OCI-LY7 (cell line): ENCODE data around the gene SNCAIP. TPM values are rescaled to one million over a fixed set of nuclear protein-coding genes. Genes with fewer than 3 reads are reported as not detected.

Experiments
- BruUV-seq: library from RNA; stranded (reverse); fragments of 400-500 nt; replicated peaks from 2 replicates; lab custom pipeline; 2021; lab: Mats Ljungman, UMichigan
- CTCF ChIA-PET: fragments of 300-600 bp; sonication (Branson Sonifier 250); formaldehyde crosslinking; loops from one replicate; lab custom pipeline; 2022; ENCODE audit warnings: antibody characterized with exemption; ENCODE audit not compliant: unreplicated experiment; lab: Charles Lee
- POLR2A ChIA-PET: fragments of 300-600 bp; sonication (Branson Sonifier 250); formaldehyde crosslinking; loops from one replicate; lab custom pipeline; 2022; ENCODE audit warnings: antibody characterized with exemption; lab: Charles Lee
- DNase-seq: peaks from one replicate; pipeline ENCODE4 v3.0.0-alpha.2; 2015; ENCODE audit warnings: low spot score
- H2AFZ ChIP-seq: fragments of 200-600 bp; sonication (generic), shearing (Covaris generic); 2 replicates; pipeline ENCODE4 v1.6.1; 2014; ENCODE audit warnings: mild to moderate bottlenecking, antibody characterized with exemption, low read length, moderate library complexity
- H3K27ac ChIP-seq: fragments of 200-600 bp; sonication (generic); 2 replicates; pipeline ENCODE4 v1.5.1; 2014; ENCODE audit warnings: mixed run types, low read depth, mild to moderate bottlenecking, moderate library complexity, low read length, inconsistent platforms; ENCODE audit not compliant: poor library complexity, severe bottlenecking
- H3K36me3 ChIP-seq: fragments of 200-600 bp; sonication (generic); 2 replicates; pipeline ENCODE4 v1.6.1; 2014; ENCODE audit warnings: mild to moderate bottlenecking, antibody characterized with exemption, low read length, moderate library complexity, mixed read lengths; ENCODE audit not compliant: insufficient read depth
- H3K4me1 ChIP-seq: fragments of 200-600 bp; sonication (generic); 2 replicates; pipeline ENCODE4 v1.5.1; 2014; ENCODE audit warnings: mild to moderate bottlenecking, low read length; ENCODE audit not compliant: insufficient read depth, poor library complexity, severe bottlenecking
- H3K4me2 ChIP-seq: fragments of 200-600 bp; sonication (generic); 2 replicates; pipeline ENCODE4 v1.6.1; 2014; ENCODE audit warnings: mild to moderate bottlenecking, low read length
- H3K4me3 ChIP-seq: fragments of 200-600 bp; sonication (generic); 2 replicates; pipeline ENCODE4 v1.5.1; 2014; ENCODE audit warnings: mild to moderate bottlenecking, low read depth, low read length; ENCODE audit not compliant: poor library complexity, severe bottlenecking
- H3K79me2 ChIP-seq: fragments of 200-600 bp; sonication (generic); 2 replicates; pipeline ENCODE4 v1.6.1; 2016; ENCODE audit warnings: low read depth, mild to moderate bottlenecking, low read length, moderate library complexity, mixed read lengths; ENCODE audit not compliant: insufficient read depth
- H3K9me2 ChIP-seq: fragments of 200-600 bp; sonication (generic); 2 replicates; pipeline ENCODE4 v1.6.1; 2016; ENCODE audit warnings: mild to moderate bottlenecking, low read length, mixed read lengths; ENCODE audit not compliant: insufficient read depth
- H3K9me3 ChIP-seq: fragments of 200-600 bp; sonication (generic); 2 replicates; pipeline ENCODE4 v1.6.1; 2014; ENCODE audit warnings: mild to moderate bottlenecking, mixed run types, low read length, mixed read lengths
- H4K20me1 ChIP-seq: fragments of 200-600 bp; sonication (generic); 2 replicates; pipeline ENCODE4 v1.6.1; 2014; ENCODE audit warnings: mild to moderate bottlenecking, antibody characterized with exemption, low read length, moderate library complexity, mixed read lengths; ENCODE audit not compliant: insufficient read depth
- CTCF ChIP-seq: fragments of 200-600 bp; sonication (generic); conservative IDR thresholded peaks from 2 replicates; pipeline ENCODE4 v1.5.1; 2014; ENCODE audit warnings: mild to moderate bottlenecking, antibody characterized with exemption, low read length, moderate library complexity, mixed read lengths
- EZH2phosphoT487 ChIP-seq: fragments of 200-600 bp; sonication (generic); IDR thresholded peaks from 2 replicates; pipeline ENCODE4 v1.6.1; 2018; ENCODE audit warnings: low read depth, borderline replicate concordance, mild to moderate bottlenecking, mixed run types, antibody characterized with exemption, low read length, moderate library complexity, mixed read lengths
- intact Hi-C: fragments of 100-400 bp; cut with micrococcal nuclease; formaldehyde crosslinking; loops from one replicate; pipeline ENCODE4 v1.10.0; 2022; ENCODE audit not compliant: unreplicated experiment
- total RNA-seq, 2 experiments: library from RNA; depleted of rRNA in 1 of 2; stranded (reverse); fragments of >200 nt in 1 of 2; shearing (Covaris generic) in 1 of 2; gene quantifications; 2 replicates each; pipeline ENCODE4 v1.2.3, GENCODE V29; 2014 to 2022

Gene SNCAIP
- total RNA-seq, 2 experiments from 2014 or later = not detected

- Histone ChIP-seq H3K4me3 (no peak overlapping the region), H2AFZ (no peak overlapping the region), H3K4me1 (no peaks in the 10 kb centered on the region), H3K79me2 (no peaks in the 10 kb centered on the region), H3K4me2 (no peak overlapping the region), H3K9me2 (no peaks in the 10 kb centered on the region), H3K27ac (no peak overlapping the region), H3K36me3 (no peaks in the 10 kb centered on the region), H4K20me1 (no peaks in the 10 kb centered on the region), H3K9me3 (no peaks in the 10 kb centered on the region)
- BruUV-seq = no TSS peak
- DNase-seq = no peak
- ChIA-PET CTCF (no interaction called here), POLR2A (no interaction called here)
- no peak for TF ChIP-seq EZH2phosphoT487
- no peak for TF ChIP-seq CTCF
- intact Hi-C loops = no loop called here
Measured at GRCh38 chr5:122354293-122354692, 42.3 kb downstream of the SNCAIP start.

DNA sequence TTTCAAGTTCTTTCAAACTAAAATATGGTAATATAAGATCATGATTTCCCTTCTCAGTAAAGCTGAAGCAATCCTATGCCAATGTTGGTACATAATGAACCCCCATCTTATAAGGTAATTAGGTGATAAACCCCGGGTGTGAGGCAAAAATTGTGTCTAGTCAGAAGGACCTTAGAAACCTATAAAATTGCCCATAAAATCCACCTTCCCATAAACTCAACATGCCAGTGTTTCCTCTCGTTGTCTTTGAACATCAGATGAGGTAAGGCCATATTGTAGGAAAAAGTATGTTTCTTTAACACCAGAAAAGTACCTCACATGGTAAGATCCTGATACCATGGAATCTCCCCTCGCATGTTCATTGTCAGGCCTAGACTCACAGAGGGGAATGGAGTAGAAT, 43.3 kb downstream of the SNCAIP start:
- Histone ChIP-seq H3K27ac (no peak overlapping the region), H3K4me3 (no peak overlapping the region), H3K79me2 (no peaks in the 10 kb centered on the region), H3K36me3 (no peaks in the 10 kb centered on the region), H3K9me2 (no peaks in the 10 kb centered on the region), H4K20me1 (no peaks in the 10 kb centered on the region), H3K9me3 (no peaks in the 10 kb centered on the region), H2AFZ (no peak overlapping the region), H3K4me1 (no peaks in the 10 kb centered on the region), H3K4me2 (no peak overlapping the region)
- no peak for DNase-seq
- ChIA-PET POLR2A (no interaction called here), CTCF (no interaction called here)
- BruUV-seq = no TSS peak
- intact Hi-C loops = no loop called here
- TF ChIP-seq EZH2phosphoT487 (no peak), CTCF (no peak)

DNA sequence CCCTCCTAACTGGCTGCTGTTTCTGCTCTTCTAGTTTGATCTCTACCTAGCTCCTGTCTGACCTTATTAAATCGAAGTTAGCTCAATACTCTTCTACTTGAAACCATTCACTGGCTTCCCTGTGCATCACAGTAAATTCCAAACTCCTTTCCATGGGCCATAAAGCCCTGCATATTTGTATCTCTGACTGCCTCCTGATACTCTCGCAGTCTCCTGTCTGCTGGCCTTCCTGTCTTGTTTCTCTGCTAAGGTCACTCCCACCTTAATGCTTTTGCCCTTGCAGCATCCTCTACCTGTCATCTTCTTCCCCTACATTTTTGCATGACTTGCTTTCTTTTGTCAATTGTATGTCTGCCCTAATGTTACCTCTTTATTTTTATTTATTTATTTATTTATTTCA, 44.8 kb downstream of the SNCAIP start:
- intact Hi-C loops = no loop called here
- no peak overlapping the region for H2AFZ ChIP-seq
- no peaks in the 10 kb centered on the region for H4K20me1 ChIP-seq
- H3K4me2 ChIP-seq = no peak overlapping the region
- TF ChIP-seq CTCF = no peak
- ChIA-PET POLR2A (no interaction called here), CTCF (no interaction called here)
- no peak overlapping the region for H3K27ac ChIP-seq
- DNase-seq = no peak
- no peaks in the 10 kb centered on the region for H3K9me3 ChIP-seq
- no peaks in the 10 kb centered on the region for H3K79me2 ChIP-seq
- BruUV-seq = no TSS peak
- no peaks in the 10 kb centered on the region for H3K9me2 ChIP-seq
- no peak overlapping the region for H3K4me3 ChIP-seq
- H3K4me1 ChIP-seq = no peaks in the 10 kb centered on the region
- no peaks in the 10 kb centered on the region for H3K36me3 ChIP-seq
